HG02588 (cell line): ENCODE results near the gene SULT1A1.
A peak's percentile ranks its signal among the peaks of the same experiment; 100 is the strongest.
"Not testable (repeated sequence)": the region's sequence is repeated elsewhere in the genome, so short reads cannot be mapped to it uniquely, and the experiment has no call there.

Source experiments
- ATAC-seq: cut with Tn5 transposase; IDR thresholded peaks from one replicate; pipeline ENCODE4 v1.9.1; 2021; ENCODE audit warnings: mild to moderate bottlenecking, moderate library complexity; ENCODE audit not compliant: unreplicated experiment

SULT1A1 gene

GRCh38 chr16:28608867-28609596 is 812 bp downstream of the SULT1A1 start:
- ATAC-seq, result not testable (repeated sequence)

GRCh38 chr16:28608496-28608808 is 1.4 kb downstream of the SULT1A1 start:
- ATAC-seq, result not testable (repeated sequence)

GRCh38 chr16:28607681-28608495 is 2.0 kb downstream of the SULT1A1 start:
- ATAC-seq, result not testable (repeated sequence)

GRCh38 chr16:28607116-28607623 is 2.7 kb downstream of the SULT1A1 start:
- ATAC-seq, result no peak

- ATAC-seq, result no peak
Observed at GRCh38 chr16:28606291-28607115, 3.3 kb downstream of the SULT1A1 start.

GRCh38 chr16:28604186-28604565 is 5.7 kb downstream of the SULT1A1 start:
- no peak for ATAC-seq

GRCh38 chr16:28603381-28604185 is 6.3 kb downstream of the SULT1A1 start:
- ATAC-seq, result no peak

GRCh38 chr16:28602529-28602928 is 7.3 kb downstream of the SULT1A1 start:
- no peak for ATAC-seq

GRCh38 chr16:28602062-28602461 is 7.8 kb downstream of the SULT1A1 start:
- not testable (repeated sequence) for ATAC-seq

- not testable (repeated sequence) for ATAC-seq
Observed at GRCh38 chr16:28601589-28601988, 8.3 kb downstream of the SULT1A1 start.

- ATAC-seq, result not testable (repeated sequence)
Observed at GRCh38 chr16:28600965-28601364, 8.9 kb downstream of the SULT1A1 start.

GRCh38 chr16:28599377-28600285 is 10.2 kb downstream of the SULT1A1 start:
- peak; percentile 56 for ATAC-seq

- ATAC-seq, result no peak
Observed at GRCh38 chr16:28597692-28598261, 12.1 kb downstream of the SULT1A1 start.

GRCh38 chr16:28596840-28597691 is 12.8 kb downstream of the SULT1A1 start, which contains the start of gene SULT1A2:
Gene SULT1A2, minus strand, starts transcription at chr16:28597050. Its CDS starts 1,120 bp downstream, at chr16:28595930.
- no peak for ATAC-seq

GRCh38 chr16:28596115-28596630 is 13.7 kb downstream of the SULT1A1 start:
- ATAC-seq, result no peak

- ATAC-seq, result not testable (repeated sequence)
Observed at GRCh38 chr16:28595451-28595850, 14.4 kb downstream of the SULT1A1 start.

GRCh38 chr16:28592979-28593553 is 16.8 kb downstream of the SULT1A1 start:
- no peak for ATAC-seq
